ENCODE results near the gene CFDP1.

DNA sequence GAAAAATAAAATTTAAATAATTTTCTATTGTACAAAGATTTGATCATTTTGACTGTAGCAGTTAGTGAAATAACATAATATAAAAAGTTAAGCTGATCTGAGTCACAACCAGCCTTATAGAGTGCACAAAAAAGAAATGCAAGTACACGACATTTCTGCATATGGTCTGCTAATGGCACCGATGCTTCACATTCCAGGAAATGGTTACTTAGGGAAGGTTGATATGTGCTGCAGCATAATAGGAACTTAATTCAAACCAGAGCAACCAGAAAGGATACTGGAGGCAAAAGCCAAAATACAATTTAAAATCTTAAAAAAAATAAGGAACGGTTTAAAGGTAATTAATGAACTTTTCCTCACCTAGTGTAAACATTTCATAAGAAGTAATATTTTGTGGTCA, 10.0 kb upstream of the CFDP1 start:
- TF ChIP-seq POLR2A (IDR thresholded peaks at IDR 0.05; ENCODE audit: insufficient read depth in 1 of 2, low read depth in 2 of 2, low read length in 2 of 2) (no peak), SIX1 (CRISPR knock-in tag; IDR thresholded peaks at IDR 0.05; ENCODE audit: borderline replicate concordance) (no peak), ZNF274 (CRISPR knock-in tag; IDR thresholded peaks at IDR 0.05) (no peak), CC2D1A (CRISPR knock-in tag; IDR thresholded peaks at IDR 0.05) (no peak), TEAD3 (CRISPR knock-in tag; optimal IDR thresholded peaks at IDR 0.05; ENCODE audit: borderline replicate concordance) (no peak), EZH2 (conservative IDR thresholded peaks at IDR 0.05; ENCODE audit: low read depth, low read length) (no peak), RNF2 (conservative IDR thresholded peaks at IDR 0.05; ENCODE audit: low read depth) (no peak), JUN (CRISPR knock-in tag; IDR thresholded peaks at IDR 0.05) (no peak), MYNN (CRISPR knock-in tag; IDR thresholded peaks at IDR 0.05; ENCODE audit: low read depth) (no peak), RAD21 (CRISPR knock-in tag; IDR thresholded peaks at IDR 0.05) (no peak), TOPORS (CRISPR knock-in tag; IDR thresholded peaks at IDR 0.05) (no peak), CCAR2 (optimal IDR thresholded peaks at IDR 0.05; ENCODE audit: low read depth, low read length) (no peak)
- TF ChIP-seq, protein P1, sequence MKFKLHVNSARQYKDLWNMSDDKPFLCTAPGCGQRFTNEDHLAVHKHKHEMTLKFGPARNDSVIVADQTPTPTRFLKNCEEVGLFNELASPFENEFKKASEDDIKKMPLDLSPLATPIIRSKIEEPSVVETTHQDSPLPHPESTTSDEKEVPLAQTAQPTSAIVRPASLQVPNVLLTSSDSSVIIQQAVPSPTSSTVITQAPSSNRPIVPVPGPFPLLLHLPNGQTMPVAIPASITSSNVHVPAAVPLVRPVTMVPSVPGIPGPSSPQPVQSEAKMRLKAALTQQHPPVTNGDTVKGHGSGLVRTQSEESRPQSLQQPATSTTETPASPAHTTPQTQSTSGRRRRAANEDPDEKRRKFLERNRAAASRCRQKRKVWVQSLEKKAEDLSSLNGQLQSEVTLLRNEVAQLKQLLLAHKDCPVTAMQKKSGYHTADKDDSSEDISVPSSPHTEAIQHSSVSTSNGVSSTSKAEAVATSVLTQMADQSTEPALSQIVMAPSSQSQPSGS (CRISPR knock-in tag; IDR thresholded peaks at IDR 0.05): no peak
- TF ChIP-seq, protein P2, sequence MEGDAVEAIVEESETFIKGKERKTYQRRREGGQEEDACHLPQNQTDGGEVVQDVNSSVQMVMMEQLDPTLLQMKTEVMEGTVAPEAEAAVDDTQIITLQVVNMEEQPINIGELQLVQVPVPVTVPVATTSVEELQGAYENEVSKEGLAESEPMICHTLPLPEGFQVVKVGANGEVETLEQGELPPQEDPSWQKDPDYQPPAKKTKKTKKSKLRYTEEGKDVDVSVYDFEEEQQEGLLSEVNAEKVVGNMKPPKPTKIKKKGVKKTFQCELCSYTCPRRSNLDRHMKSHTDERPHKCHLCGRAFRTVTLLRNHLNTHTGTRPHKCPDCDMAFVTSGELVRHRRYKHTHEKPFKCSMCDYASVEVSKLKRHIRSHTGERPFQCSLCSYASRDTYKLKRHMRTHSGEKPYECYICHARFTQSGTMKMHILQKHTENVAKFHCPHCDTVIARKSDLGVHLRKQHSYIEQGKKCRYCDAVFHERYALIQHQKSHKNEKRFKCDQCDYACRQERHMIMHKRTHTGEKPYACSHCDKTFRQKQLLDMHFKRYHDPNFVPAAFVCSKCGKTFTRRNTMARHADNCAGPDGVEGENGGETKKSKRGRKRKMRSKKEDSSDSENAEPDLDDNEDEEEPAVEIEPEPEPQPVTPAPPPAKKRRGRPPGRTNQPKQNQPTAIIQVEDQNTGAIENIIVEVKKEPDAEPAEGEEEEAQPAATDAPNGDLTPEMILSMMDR (CRISPR knock-in tag; IDR thresholded peaks at IDR 0.05): no peak

Measured in HepG2 (cell line).